ENCODE results near the gene PGM2L1.
"Not testable (repeated sequence)": the region's sequence is repeated elsewhere in the genome, so short reads cannot be mapped to it uniquely, and the experiment has no call there.

- TF ChIP-seq POLR2A (IDR thresholded peaks at IDR 0.05; ENCODE audit: low read depth, low read length); CTCF (conservative IDR thresholded peaks at IDR 0.05; ENCODE audit: low read depth, low read length); RFX5 (IDR thresholded peaks at IDR 0.05; ENCODE audit: low read depth, low read length); CHD1 (IDR thresholded peaks at IDR 0.05; ENCODE audit: low read depth, low read length); BHLHE40 (IDR thresholded peaks at IDR 0.05; ENCODE audit: low read depth, low read length); CEBPB (IDR thresholded peaks at IDR 0.05; ENCODE audit: low read depth, low read length): not testable (repeated sequence)
Measured at GRCh38 chr11:74416974-74417373, 18.7 kb upstream of the PGM2L1 start.
